ENCODE data around the gene ALG3. TPM values are rescaled to one million over a fixed set of nuclear protein-coding genes. Genes with fewer than 3 reads are reported as not detected.

The ALG3 gene
- total and polyA plus RNA-seq, 8 donors, result 14.1 to 26.5 (median 22.9) TPM

DNA sequence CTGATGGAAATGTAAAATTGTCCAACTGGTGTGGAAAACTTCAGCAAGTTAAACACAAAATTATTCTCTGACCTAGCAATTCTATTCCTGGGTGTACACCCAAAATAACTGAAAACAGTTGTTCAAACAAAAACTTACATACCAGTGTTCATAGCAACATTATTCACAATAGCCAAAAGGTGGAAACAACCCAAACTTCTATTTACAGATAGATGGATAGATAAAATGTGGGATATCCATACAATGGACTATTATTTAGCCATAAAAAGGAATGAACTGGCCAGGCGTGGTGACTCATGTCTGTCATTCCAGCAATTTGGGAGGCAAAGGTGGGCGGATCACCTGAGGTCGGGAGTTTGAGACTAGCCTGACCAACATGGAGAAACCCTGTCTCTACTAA, 26.2 kb downstream of the ALG3 start:
- no peak for FAIRE-seq
- Histone ChIP-seq H3K4me3 (no peak overlapping the region), H3K27me3 (no peaks in the 10 kb centered on the region), H3K4me1 (no peaks in the 10 kb centered on the region), H3K9me3 (no peaks in the 10 kb centered on the region), H3K36me3 (no peaks in the 10 kb centered on the region), H3K27ac (no peak overlapping the region)
- DNase-seq, result no peak
- TF ChIP-seq, protein P1, sequence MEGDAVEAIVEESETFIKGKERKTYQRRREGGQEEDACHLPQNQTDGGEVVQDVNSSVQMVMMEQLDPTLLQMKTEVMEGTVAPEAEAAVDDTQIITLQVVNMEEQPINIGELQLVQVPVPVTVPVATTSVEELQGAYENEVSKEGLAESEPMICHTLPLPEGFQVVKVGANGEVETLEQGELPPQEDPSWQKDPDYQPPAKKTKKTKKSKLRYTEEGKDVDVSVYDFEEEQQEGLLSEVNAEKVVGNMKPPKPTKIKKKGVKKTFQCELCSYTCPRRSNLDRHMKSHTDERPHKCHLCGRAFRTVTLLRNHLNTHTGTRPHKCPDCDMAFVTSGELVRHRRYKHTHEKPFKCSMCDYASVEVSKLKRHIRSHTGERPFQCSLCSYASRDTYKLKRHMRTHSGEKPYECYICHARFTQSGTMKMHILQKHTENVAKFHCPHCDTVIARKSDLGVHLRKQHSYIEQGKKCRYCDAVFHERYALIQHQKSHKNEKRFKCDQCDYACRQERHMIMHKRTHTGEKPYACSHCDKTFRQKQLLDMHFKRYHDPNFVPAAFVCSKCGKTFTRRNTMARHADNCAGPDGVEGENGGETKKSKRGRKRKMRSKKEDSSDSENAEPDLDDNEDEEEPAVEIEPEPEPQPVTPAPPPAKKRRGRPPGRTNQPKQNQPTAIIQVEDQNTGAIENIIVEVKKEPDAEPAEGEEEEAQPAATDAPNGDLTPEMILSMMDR (IDR thresholded peaks at IDR 0.05), result no peak
- intact Hi-C loops (cut with DNase I), result no loop called here
- no peak for ATAC-seq
- 58 to 68% methylated on average over 3 of the region's 3 CpGs for WGBS, 2 donors

DNA sequence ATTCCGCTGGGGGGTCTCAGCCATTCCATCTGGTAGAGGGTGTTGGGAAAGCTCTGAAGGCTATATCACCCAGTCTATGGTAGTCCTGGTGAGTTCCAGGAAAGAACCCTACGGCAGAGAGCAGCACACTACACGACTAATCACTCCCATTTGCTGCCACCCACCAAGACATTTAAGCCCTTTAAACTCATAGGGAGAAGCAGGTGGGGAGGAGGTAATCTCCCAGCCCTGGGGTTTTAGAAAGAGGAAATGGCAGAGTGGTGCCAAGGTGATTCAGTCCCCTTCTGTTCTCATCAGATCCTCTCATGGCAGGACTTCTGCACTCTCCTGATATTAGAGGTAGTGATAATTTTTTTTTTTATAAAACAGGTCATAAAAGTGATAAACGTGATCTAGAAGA, 29.9 kb downstream of the ALG3 start:
- H3K27me3 ChIP-seq, result no peaks in the 10 kb centered on the region
- no peaks in the 10 kb centered on the region for H3K36me3 ChIP-seq
- H3K4me3 ChIP-seq, result no peak overlapping the region
- 59 to 60% methylated on average over 4 of the region's 4 CpGs for WGBS, 2 donors
- ATAC-seq, result no peak
- no peak overlapping the region for H3K27ac ChIP-seq
- TF ChIP-seq, protein P1 (IDR thresholded peaks at IDR 0.05), result no peak
- no peaks in the 10 kb centered on the region for H3K4me1 ChIP-seq
- DNase-seq, result no peak
- no peaks in the 10 kb centered on the region for H3K9me3 ChIP-seq
- intact Hi-C loops (cut with DNase I), result no loop called here
- no peak for FAIRE-seq

DNA sequence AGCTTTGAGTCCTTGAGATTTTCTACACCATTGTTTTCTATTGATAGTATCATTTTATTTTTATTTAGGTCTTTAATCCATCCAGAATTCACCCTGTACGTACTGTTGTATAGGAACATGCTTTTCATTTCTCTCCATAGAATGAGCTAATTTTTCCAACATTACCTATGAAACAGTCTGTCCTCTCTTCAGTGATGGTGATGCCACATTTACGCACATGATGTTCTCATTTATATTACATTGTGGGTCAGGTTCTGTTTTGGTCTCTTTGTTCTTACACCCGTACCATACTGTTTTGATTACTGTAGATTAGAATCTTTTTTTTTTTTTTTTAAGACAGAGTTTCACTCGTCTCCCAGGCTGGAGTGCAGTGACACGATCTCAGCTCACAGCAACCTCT, 37.0 kb downstream of the ALG3 start:
- H3K4me3 ChIP-seq, result no peak overlapping the region
- no peaks in the 10 kb centered on the region for H3K27me3 ChIP-seq
- no peaks in the 10 kb centered on the region for H3K4me1 ChIP-seq
- intact Hi-C loops (cut with DNase I), result no loop called here
- H3K27ac ChIP-seq, result no peak overlapping the region
- H3K36me3 ChIP-seq, result no peaks in the 10 kb centered on the region
- TF ChIP-seq, protein P1 (IDR thresholded peaks at IDR 0.05), result no peak
- FAIRE-seq (no peak), ATAC-seq (no peak), DNase-seq (no peak)
- 72 to 80% methylated on average over 5 of the region's 5 CpGs for WGBS, 2 donors
- no peaks in the 10 kb centered on the region for H3K9me3 ChIP-seq

DNA sequence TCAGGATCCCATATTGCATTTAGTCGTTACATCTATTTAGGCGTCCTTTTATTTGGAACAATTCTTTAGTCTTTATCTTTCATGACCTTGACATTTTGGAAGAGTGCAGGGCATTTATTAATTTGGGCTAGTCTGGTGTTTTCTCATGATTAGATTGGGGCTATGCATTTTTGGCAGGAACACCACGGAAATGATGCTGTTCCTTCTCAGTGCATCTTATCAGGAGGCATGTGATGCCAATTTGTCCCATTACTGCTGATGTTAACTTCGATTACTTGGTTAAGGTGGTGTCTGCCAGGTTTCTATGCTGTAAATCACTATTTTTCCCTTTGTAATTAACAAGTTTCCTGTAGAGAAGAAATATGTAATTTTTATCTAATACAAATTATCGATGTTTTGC, 37.5 kb downstream of the ALG3 start:
- 32 to 37% methylated on average over 5 of the region's 5 CpGs for WGBS, 2 donors
- intact Hi-C loops (cut with DNase I), result no loop called here

DNA sequence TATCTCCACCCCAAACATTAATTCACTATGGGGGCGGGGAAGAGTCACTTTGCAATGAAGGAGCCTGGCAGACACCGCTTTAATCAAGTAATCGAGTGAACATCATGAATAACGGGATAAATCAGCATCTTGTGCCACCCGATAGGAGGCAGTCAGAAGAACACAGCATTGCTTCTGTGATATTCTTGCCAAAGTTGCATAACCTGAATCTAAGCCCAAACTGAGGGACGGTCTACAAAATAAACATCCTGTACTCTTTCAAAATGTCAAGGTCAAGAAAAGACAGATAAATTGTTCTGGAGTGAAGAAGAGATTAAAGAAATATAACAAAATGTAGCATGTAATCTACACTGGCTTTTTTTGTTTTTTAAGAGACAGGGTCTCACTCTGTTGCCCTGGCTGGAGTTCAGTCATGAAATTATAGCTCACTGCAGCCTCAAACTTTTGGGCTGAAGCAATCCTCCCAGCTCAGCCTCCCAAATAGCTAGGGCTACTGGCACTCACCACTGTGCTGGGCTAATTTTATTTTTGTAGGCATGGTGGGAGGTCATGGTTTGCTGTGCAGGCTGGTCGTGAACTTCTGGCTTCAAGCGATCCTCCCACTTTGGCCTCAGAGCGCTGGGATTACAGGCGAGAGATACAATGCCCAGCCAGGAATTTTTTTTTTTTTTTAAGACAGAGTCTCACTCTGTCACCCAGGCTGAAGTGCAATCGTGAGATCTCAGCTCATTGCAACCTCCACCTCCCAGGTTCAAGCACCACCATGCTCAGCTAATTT, 39.4 kb downstream of the ALG3 start:
- DNase-seq (no peak), FAIRE-seq (no peak), ATAC-seq (no peak)
- H3K9me3 ChIP-seq, result no peaks in the 10 kb centered on the region
- intact Hi-C loops (cut with DNase I), result no loop called here
- TF ChIP-seq, protein P1 (IDR thresholded peaks at IDR 0.05), result no peak
- no peak overlapping the region for H3K27ac ChIP-seq
- WGBS, 2 donors, result 46 to 58% methylated on average over 11 of the region's 11 CpGs
- H3K27me3 ChIP-seq, result no peaks in the 10 kb centered on the region
- no peaks in the 10 kb centered on the region for H3K4me1 ChIP-seq
- no peak overlapping the region for H3K4me3 ChIP-seq
- no peaks in the 10 kb centered on the region for H3K36me3 ChIP-seq

More for the DNA sequence above, 37.5 kb downstream of the ALG3 start:
- no peak overlapping the region for H3K27ac ChIP-seq
- TF ChIP-seq, protein P1 (IDR thresholded peaks at IDR 0.05), result no peak
- ATAC-seq (no peak), FAIRE-seq (no peak), DNase-seq (no peak)
- no peak overlapping the region for H3K4me3 ChIP-seq
- no peaks in the 10 kb centered on the region for H3K27me3 ChIP-seq
- H3K36me3 ChIP-seq, result no peaks in the 10 kb centered on the region
- H3K4me1 ChIP-seq, result no peaks in the 10 kb centered on the region
- H3K9me3 ChIP-seq, result no peaks in the 10 kb centered on the region

Data from pancreas (tissue), 10 donors.